HG03565 (cell line): ENCODE data around the gene FAM170B.

ENCODE experiments used
- ATAC-seq: cut with Tn5 transposase; IDR thresholded peaks from one replicate; pipeline ENCODE4 v1.9.1; 2021; ENCODE audit warnings: mild to moderate bottlenecking, moderate library complexity; ENCODE audit not compliant: unreplicated experiment

FAM170B gene

DNA sequence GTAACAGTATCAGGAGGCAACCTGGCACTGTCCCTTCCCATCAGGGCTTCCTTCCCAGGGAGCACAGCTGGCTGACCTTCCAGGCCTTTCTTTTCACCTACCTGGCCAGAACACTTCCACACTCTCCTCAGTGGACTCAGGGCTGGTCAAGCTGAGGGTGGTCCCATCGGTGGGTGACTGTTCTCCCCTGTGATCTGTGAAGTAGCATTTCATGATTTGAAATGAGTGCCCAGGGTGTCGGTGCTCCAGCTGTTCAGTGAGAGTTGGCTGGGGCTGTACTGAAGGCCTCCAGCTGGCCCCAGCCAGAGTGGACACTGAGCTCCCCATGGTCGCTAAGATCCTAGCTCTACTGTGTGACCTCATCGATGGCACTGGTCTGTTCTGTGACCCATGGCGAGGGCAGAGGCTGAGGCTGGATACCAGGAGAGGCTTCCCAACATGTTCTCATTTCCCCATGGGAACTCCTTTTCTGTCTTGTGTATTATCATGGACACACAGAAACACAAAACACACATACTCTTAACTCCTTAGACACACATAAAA is at the start of gene FAM170B:
Gene FAM170B (minus strand): TSS at position 316 of the 543 bp plus-strand sequence. CDS start 103 bp downstream, at position 213.
- no peak for ATAC-seq

- no peak for ATAC-seq
Observed at GRCh38 chr10:49182776-49183175, 49.0 kb upstream of the FAM170B start.

DNA sequence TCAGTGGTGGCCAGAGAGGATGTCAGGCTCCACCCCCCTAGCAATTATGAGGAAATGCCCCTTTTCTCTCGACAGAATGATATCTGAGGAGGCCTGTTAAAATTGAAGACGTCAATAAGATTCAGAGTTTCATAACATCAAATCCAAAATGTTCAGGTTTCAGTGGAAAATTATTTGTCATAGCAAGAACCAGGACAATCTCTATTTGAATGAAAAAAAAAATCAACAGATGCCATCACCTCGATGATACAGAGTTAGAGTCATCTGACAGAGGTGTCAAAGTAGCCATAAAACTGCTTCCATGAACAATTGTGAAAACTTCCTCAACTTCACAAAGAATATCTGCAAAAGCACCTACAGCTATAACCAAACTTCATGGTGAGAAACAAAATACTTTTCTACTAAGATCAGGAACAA is 46.6 kb upstream of the FAM170B start:
- ATAC-seq, result no peak

DNA sequence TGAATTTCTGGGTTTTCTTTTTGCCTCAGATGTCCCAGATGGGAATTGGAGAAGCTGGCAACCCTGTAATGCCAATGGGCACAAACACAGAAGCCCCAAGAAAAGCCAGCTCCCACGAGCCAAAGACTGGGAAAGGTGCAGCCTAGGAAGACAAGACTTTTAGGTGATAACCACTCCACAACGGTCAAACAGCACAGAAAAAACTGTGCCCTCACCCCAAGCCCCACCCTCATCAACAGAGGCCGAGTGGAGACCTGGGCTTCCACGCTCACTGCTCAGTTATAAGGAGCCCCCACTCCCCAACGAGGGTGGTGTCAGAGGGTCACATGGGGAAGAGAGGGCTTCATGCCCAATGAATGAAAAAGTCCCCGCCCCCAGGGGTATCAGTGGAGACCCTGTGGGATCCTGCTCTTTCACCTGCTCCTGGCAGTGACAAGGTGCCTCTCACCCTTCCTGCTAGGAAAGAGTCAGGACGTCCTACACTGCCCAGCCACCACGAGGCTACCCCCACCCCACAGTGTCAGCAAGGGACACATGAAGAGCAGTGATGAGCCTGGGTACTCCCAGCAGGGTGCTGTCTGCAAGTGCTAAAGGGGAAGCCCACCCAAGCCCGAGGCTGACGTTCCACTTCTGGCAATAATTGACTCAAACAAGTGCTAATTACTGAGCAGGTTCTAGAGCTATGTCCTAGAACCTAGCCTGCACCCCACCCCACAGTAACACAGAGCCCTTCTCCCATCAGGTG is 46.0 kb upstream of the FAM170B start:
- ATAC-seq, result no peak

- no peak for ATAC-seq
Observed at GRCh38 chr10:49178489-49179471, 45.0 kb upstream of the FAM170B start.

DNA sequence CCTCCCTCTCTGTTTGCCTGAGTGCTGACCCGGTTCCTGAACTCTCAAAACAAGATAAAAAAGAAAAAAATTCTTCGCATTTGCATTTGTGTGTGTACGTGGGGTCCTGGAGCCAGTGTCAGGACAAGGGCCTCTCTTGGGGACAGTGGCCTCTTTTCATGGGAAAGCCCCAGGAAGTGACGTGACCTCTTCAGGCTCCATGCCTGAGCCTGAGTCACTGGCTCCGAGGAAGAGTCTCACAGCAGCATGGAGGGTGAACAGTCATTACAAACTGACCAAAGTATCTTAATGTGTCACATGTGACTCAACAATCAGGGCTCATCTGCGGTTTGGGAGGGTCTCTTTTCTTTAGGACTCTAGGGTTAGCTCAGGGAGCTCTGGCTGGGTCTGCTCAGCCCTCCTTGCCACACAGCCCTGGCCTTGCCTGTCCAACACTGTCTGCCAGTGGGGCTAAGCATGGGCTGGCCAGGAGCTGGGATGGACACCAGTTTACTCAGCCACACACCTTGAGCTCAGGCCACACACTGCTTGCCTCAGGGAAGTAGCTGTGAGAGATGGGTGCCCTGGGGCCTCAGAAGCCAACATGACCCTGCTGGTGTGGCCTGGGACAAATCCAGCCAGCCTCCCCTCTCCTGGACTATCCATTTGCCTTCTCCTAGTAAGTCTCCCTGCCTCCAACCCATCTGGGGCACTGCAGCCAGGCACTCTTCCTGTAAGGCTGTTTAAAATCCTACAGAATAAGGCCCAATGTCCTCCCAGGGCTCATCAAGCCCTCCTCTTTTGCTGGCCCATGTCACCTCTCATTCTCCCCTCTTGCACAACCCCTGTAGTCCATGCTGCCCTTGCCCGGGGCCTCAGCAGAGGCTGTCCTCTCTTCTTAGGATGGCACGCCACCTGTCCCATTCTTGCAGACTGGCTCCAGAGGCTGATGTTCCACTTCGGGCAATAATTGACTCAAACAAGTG is 43.9 kb upstream of the FAM170B start:
- ATAC-seq, result peak; percentile 82

DNA sequence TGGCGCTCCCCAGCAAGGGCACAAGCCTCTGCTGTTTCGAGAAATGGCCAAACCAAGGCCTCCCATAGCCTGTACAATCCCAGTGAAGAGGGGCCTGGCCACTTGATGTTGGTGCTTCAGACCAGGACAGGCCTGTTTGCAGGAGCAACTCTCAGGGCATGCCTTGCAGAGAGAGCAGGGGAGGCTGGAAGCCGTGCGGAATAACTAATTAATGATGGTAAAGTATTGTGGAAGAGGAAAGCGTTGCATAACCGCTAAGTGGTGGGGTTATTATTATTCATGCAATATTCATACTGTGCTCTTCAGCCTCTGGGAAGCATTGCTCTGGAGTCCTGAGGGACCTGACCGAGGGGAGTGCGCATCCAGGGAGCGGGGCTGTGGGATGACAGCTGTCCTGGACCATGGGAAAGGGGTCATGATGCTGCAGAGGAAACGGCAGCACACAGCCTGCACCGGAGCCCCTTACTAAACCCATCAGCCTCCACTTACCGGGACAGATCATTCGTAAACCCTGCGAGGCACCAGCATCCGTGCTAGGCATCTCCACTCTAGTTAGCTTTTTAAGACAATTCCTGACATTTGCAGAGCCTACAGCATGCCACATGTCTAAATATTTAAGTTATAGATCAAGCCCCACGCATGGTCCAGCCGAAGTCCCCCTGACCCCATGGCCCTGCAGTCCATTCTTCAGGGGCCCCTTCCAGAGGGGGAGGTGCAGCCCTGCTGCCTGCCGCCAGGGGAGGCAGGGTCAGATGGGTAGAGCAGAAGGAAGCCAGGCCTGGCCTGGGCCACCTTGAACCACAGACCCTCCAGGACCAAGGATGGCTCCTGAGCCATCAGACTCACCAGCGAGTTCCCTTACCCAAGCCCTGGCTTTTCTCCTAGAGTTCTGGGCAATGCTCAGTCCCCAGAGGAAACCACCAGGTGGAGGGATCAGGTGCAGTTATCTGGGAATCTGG is 42.8 kb upstream of the FAM170B start:
- ATAC-seq, result no peak

DNA sequence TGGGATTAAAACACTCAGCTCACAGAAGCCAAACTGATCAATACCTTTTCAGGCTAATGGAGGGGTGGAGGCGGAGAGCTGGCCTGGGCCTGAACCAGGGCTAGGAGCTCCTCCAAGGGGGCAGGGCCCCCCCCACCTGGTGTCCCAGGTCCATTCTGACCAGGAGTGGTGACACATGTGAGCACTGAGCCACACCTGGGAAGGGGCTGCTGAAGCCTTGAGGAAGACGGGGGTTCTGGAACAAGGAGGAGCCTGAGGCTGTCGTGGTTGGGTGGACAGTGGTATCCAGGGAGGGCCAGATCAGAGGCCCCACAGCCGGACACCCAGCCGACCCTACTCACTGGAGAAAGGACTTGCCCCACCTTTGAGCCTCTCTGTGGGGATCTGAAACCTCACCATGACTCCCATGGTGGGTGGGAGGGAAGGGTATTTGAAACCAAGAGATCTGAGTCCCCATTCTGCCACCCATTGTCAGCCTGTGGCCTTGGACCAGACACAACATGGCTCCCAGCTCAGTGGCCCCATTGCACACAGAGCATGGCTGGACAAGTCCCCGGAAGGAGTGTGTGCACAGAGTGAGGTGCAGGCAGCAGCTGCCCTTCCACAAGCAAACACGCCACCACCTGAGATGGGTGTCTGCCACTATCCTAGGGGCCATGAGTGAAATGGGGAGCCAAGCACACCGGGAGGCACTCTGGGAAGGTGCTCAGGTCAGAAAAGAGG is 41.9 kb upstream of the FAM170B start:
- no peak for ATAC-seq

GRCh38 chr10:49174926-49175500 is 41.2 kb upstream of the FAM170B start:
- ATAC-seq, result no peak

GRCh38 chr10:49174261-49174925 is 40.6 kb upstream of the FAM170B start:
- no peak for ATAC-seq

DNA sequence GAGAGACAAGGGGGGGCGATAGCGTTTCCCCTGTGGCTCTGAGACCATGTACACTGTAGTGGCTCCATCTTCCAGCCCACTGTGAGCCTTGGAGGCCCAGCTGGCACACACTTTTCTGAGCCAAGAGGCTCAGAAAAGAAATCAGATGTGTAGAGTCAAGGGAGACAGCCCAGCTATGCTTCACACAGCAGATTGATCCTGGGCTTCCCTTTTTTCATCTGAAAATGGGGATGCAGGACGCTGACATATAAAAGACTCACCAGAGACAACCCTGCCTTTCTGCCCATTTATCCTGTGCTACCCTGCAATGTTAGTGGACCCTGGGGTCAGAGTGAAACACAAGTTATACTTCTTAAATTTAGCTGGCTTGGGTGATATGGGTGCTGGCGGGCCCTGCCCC is 40.0 kb upstream of the FAM170B start:
- no peak for ATAC-seq

DNA sequence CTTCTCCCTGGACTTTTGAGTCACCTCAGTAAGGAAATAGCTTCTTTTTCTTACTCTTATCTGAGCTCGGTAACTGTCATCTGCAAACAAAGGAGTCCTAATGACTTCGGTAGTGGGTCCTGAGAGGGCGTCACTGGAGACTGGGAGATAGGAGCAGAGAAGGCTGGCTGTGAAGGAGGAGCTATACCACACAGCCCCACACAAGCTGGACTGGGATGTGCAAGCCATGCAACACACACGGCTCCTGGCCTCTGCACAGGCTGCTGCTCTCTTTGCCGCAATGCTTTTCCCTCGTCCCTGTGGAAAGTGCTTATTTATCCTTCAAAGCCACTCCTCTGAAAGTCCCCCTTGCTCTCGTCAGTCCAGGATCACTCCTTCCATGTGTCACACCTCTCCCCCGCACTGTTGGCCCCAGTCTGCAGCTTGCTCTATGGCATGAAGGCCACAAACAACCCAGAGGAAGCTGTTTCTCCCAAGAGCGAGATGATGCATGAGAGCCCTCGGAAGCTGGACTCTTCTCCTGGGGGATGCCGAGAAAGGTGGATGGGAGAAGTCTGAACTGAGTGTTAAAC is 39.5 kb upstream of the FAM170B start:
- ATAC-seq, result no peak

- ATAC-seq, result no peak
Observed at GRCh38 chr10:49172777-49173132, 38.9 kb upstream of the FAM170B start.

DNA sequence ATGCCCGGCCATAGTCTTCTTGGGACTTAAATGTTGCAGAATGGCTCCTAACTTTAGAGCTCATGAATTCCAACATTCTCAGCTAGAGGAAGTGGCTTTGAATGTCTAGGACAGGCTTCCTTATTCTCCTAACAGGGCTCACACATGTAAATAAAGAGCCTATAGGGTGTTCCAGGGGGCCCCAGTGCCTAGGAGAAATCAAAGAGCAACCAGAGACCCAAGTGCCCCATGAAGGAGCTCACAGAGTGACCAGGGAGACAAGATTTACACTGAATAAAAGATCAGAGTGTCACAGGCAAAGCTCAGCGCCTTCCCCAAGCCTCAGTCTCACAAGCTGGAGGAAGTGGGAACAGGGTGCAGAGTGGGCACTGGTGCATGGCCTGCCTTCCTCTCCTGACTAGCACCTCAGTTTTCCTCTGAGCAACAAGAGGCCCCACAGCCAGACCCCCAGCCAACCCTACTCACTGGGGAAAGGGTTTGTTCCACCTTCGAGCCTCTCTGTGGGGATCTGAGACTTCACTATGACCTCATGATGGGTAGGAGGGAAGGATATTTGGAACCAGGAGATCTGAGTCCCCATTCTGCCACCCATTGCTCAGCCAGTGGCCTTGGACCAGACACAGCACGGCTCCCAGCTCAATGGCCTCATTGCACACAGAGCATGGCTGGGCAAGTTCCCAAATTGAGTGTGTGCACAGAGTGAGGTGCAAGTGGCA is 38.4 kb upstream of the FAM170B start:
- no peak for ATAC-seq

GRCh38 chr10:49171326-49172060 is 37.7 kb upstream of the FAM170B start:
- ATAC-seq, result no peak
